Measurements from ENCODE around the gene SLC7A14. TPM values are rescaled to one million over a fixed set of nuclear protein-coding genes. Genes with fewer than 3 reads are reported as not detected.

Gene SLC7A14
- total RNA-seq, 1 experiment from 2014 or later: not detected

- CTCF ChIA-PET: no interaction called here
- H3K4me1 ChIP-seq (ENCODE audit: insufficient read depth, low read length, poor library complexity, severe bottlenecking): no peaks in the 10 kb centered on the region
- no TSS peak for BruUV-seq (replicated peaks)
Measured at GRCh38 chr3:170608475-170608874, 22.6 kb upstream of the SLC7A14 start.

DNA sequence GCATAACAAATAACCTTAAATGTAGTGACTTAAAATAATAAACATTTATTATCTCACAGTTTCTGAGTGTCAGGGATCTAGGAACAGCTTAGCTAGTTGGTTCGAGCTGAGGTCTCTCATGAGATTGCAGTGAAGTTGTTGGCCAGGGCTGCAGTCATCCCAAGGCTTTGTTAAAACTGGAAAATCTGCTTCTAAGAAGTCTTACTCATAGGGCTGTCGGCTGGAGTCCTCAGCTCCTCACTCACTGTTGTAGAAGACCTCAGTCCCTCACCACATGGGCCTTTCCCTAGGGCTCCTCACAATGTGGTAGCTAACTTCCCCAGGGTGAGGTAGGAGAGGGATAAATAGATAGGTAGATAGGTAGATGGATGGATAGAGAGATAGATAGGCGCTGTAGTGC lies 20.8 kb upstream of the SLC7A14 start:
- no TSS peak for BruUV-seq (replicated peaks)
- intact Hi-C loops (cut with micrococcal nuclease; ENCODE audit: unreplicated experiment): no loop called here
- Histone ChIP-seq H3K4me3 (ENCODE audit: low read depth, low read length, poor library complexity, severe bottlenecking) (no peak overlapping the region), H3K27me3 (replicated peaks; ENCODE audit: insufficient read depth, low read depth, low read length, poor library complexity) (peaks cover 12% of the 10 kb centered on the region), H3K36me3 (ENCODE audit: insufficient read depth, low read length, poor library complexity, severe bottlenecking) (no peaks in the 10 kb centered on the region), H3K4me1 (ENCODE audit: insufficient read depth, low read length, poor library complexity, severe bottlenecking) (no peaks in the 10 kb centered on the region), H3K9me3 (ENCODE audit: low read depth, low read length, poor library complexity, severe bottlenecking) (no peaks in the 10 kb centered on the region), H3K27ac (ENCODE audit: low read depth, low read length, poor library complexity, severe bottlenecking) (no peak overlapping the region)
- DNase-seq (ENCODE audit: low spot score): no peak
- ChIA-PET POLR2A (ENCODE audit: low non-redundant PET) (no interaction called here), CTCF (interaction anchor here (0.7 kb wide), 1 partner anchor 1870 kb away, joined by 3 read pairs; no protein-coding TSS in a partner anchor)
- TF ChIP-seq, protein P1, sequence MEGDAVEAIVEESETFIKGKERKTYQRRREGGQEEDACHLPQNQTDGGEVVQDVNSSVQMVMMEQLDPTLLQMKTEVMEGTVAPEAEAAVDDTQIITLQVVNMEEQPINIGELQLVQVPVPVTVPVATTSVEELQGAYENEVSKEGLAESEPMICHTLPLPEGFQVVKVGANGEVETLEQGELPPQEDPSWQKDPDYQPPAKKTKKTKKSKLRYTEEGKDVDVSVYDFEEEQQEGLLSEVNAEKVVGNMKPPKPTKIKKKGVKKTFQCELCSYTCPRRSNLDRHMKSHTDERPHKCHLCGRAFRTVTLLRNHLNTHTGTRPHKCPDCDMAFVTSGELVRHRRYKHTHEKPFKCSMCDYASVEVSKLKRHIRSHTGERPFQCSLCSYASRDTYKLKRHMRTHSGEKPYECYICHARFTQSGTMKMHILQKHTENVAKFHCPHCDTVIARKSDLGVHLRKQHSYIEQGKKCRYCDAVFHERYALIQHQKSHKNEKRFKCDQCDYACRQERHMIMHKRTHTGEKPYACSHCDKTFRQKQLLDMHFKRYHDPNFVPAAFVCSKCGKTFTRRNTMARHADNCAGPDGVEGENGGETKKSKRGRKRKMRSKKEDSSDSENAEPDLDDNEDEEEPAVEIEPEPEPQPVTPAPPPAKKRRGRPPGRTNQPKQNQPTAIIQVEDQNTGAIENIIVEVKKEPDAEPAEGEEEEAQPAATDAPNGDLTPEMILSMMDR (conservative IDR thresholded peaks at IDR 0.05; ENCODE audit: low read depth, low read length): no peak
- no peak for TF ChIP-seq EZH2 (IDR thresholded peaks at IDR 0.05; ENCODE audit: borderline replicate concordance, low read depth, low read length, poor library complexity, severe bottlenecking)

More at GRCh38 chr3:170608475-170608874, 22.6 kb upstream of the SLC7A14 start:
- Histone ChIP-seq H3K36me3 (ENCODE audit: insufficient read depth, low read length, poor library complexity, severe bottlenecking) (no peaks in the 10 kb centered on the region), H3K27ac (ENCODE audit: low read depth, low read length, poor library complexity, severe bottlenecking) (no peak overlapping the region), H3K4me3 (ENCODE audit: low read depth, low read length, poor library complexity, severe bottlenecking) (no peak overlapping the region), H3K9me3 (ENCODE audit: low read depth, low read length, poor library complexity, severe bottlenecking) (no peaks in the 10 kb centered on the region), H3K27me3 (replicated peaks; ENCODE audit: insufficient read depth, low read depth, low read length, poor library complexity) (peaks cover 4% of the 10 kb centered on the region)
- DNase-seq (ENCODE audit: low spot score): no peak
- TF ChIP-seq, protein P1 (conservative IDR thresholded peaks at IDR 0.05; ENCODE audit: low read depth, low read length): no peak
- no peak for TF ChIP-seq EZH2 (IDR thresholded peaks at IDR 0.05; ENCODE audit: borderline replicate concordance, low read depth, low read length, poor library complexity, severe bottlenecking)
- POLR2A ChIA-PET (ENCODE audit: low non-redundant PET): no interaction called here
- intact Hi-C loops (cut with micrococcal nuclease; ENCODE audit: unreplicated experiment): no loop called here

GRCh38 chr3:170605490-170605889 lies 19.6 kb upstream of the SLC7A14 start:
- Histone ChIP-seq H3K4me1 (ENCODE audit: insufficient read depth, low read length, poor library complexity, severe bottlenecking) (no peaks in the 10 kb centered on the region), H3K27ac (ENCODE audit: low read depth, low read length, poor library complexity, severe bottlenecking) (no peak overlapping the region), H3K36me3 (ENCODE audit: insufficient read depth, low read length, poor library complexity, severe bottlenecking) (no peaks in the 10 kb centered on the region), H3K9me3 (ENCODE audit: low read depth, low read length, poor library complexity, severe bottlenecking) (no peaks in the 10 kb centered on the region), H3K27me3 (replicated peaks; ENCODE audit: insufficient read depth, low read depth, low read length, poor library complexity) (peaks cover 12% of the 10 kb centered on the region), H3K4me3 (ENCODE audit: low read depth, low read length, poor library complexity, severe bottlenecking) (no peak overlapping the region)
- DNase-seq (ENCODE audit: low spot score): no peak
- no TSS peak for BruUV-seq (replicated peaks)
- ChIA-PET POLR2A (ENCODE audit: low non-redundant PET) (no interaction called here), CTCF (no interaction called here)
- intact Hi-C loops (cut with micrococcal nuclease; ENCODE audit: unreplicated experiment): no loop called here
- TF ChIP-seq, protein P1 (conservative IDR thresholded peaks at IDR 0.05; ENCODE audit: low read depth, low read length): no peak
- TF ChIP-seq EZH2 (IDR thresholded peaks at IDR 0.05; ENCODE audit: borderline replicate concordance, low read depth, low read length, poor library complexity, severe bottlenecking): no peak

All from A673 (cell line).